Tracheal epithelial cell (primary cell): ENCODE results near the gene KRT7. TPM values are rescaled to one million over a fixed set of nuclear protein-coding genes. Genes with fewer than 3 reads are reported as not detected.

Source experiments
- total RNA-seq: library from RNA; depleted of rRNA; stranded (reverse); fragments of >200 nt; gene quantifications from 2 replicates; pipeline ENCODE4 v1.2.1, GENCODE V29; 2014

Gene KRT7
- total RNA-seq, result 775 and 1,618 TPM in 2 replicates

DNA sequence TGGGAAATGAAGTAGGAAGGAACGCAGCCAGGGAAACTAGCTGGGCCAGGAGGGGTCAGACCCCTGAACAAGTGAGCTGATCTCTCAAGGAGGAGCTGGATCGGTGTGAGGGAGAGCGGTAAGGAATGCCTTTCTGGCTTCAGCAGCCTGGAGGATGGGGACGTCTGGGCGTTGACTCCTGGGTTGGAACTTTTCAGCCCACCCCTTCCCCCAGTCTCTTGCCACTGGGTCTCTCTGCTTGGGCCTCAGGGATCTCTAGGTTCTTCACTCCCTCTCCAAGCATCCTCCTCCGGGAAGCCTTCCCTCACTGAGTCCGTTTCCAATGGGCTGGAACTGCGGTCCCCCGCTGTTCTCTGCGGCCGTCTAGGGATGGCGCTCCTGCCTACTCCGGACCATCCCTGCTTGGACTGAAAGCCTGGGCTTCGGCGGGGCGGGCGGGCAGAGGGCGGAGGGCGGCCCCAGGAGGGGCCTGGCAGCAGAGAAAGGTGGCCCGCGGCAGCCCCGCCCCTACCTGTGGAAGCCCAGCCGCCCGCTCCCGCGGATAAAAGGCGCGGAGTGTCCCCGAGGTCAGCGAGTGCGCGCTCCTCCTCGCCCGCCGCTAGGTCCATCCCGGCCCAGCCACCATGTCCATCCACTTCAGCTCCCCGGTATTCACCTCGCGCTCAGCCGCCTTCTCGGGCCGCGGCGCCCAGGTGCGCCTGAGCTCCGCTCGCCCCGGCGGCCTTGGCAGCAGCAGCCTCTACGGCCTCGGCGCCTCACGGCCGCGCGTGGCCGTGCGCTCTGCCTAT, at the start of gene KRT7:
TSS of gene KRT7 (plus strand) at position 570 of the 788 bp plus-strand sequence. CDS start at position 624, 54 bp downstream.

DNA sequence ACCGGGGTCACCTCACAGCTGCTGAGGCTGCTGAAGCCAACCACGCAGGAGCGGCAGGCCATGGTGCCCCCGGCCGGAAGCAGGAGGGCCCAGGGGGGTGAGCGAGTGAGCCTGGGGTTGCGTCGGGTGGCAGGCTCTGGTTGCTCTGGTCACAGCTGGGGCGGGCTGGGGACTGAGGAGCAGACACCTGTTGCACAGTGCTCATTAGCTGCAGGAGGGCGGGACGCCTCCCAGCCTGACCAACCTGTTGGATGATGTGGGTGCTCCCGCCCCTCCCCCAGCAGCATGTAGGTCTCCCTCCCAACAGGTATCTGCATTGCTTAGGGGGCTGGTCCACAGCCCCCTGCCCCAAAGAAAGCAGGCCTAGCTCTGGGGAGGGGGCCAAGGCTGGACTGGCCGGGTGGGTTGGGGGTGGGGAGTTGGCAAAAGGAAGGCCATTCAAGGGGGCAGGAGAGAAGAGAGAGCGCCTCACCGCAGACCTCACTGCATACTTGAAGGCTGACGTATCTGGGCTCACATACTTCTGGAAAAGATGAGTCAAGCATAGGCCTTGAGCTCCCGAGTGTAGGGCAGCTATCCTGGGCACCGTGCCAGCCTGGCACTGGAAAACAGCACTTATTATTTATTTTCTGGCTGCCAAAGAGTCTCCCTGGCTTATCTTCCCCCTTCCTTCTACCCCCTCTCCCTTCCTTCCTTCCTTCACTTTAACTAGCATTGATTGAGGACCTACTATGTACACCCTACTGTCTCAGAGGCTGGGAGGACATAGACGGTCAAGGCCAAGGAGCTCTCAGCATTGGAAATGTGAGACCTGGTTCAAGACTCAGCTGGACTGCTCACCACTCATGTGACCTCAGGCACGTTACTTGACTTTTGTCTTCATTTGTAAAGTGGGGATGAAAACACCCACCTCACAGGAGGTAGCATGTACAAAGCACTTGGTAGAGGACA, 40.9 kb upstream of the KRT7 start, which contains the start of gene KRT80:
TSS of gene KRT80 (minus strand) at position 174 of the 951 bp plus-strand sequence. CDS start at position 62, 112 bp downstream.

DNA sequence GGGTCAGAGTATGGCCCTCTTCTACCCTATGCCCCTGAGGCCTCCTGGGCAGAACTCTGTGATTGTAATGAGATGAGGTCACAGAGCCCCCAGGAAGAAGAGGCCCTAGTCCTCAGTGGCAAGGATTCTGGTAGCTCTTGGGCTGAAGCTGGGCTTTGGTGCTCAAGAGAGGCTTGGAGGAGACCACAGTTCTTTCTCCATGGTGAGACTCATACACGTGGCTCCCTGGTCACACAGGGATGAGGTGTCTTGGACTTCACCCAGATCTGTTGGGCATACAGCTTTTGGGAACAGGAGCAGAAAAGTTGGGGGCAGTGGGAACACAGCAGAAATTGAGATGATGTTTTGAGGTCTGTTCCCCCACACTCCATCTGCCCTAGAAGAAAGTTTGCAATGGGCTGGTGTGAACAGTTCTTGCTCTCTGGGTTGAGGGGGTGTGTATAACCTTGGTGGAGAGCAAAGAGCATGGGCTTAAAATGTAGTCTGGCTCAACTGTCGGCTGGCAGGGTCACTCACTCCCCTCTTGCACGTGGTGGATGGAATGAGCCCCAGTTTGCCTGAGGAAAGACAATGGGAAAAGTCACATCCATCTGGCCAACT, 41.6 kb downstream of the KRT7 start, which contains the start of gene KRT86:
TSS of gene KRT86 (plus strand) at position 125 of the 600 bp plus-strand sequence. CDS start 27,272 bp downstream, outside the sequence.

DNA sequence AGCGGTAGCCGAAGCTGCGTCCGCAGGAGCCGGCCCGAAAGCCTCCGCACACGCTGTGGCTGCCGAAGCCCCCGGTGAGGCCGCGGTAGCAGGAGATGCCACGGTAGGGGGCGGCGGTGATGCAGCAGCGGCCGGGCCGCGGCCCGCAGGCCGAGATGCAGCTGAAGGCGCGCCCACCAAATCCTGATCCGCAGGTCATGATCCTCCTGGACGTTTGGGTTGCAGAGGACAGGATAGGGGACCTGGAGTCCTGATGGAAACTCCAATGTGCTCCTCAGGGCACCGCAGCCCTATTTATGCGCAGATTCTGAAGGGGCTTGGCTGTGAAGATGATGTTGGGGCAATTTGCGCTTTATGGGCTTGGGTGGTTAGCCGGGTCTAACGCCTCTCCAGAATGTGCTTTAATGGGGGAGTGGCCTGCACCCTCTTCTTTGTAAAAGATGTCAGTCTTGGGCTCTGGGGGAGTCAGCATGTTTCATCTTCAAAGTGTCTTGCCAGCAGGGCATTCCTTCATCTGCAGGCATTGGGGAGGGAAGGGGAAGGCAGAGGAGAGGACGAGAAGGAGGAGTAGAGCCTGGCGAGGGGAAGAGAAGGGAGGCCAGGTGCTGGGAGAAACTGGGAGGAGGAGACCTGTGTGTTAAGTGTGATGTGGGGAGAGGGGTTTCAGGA, 58.4 kb downstream of the KRT7 start, which contains the start of gene KRT81:
TSS of gene KRT81 (minus strand) at position 268 of the 669 bp plus-strand sequence. CDS start at position 199, 69 bp downstream.

Other genes with a start within 250 kb of the KRT7 start
- gene TAMALIN, start 226.3 kb upstream of the KRT7 start, total RNA-seq, result 0.48 TPM in 1 of 2 replicates, not detected in the other
- 0.72 and 2.8 TPM in 2 replicates for gene NR4A1, start 181.8 kb upstream of the KRT7 start, total RNA-seq
- gene ATG101, start 163.3 kb upstream of the KRT7 start, total RNA-seq, result 76.1 and 124 TPM in 2 replicates
- gene SMIM41, start 153.5 kb upstream of the KRT7 start, total RNA-seq, result not detected in 2 replicates
- gene KRT80, start 41.2 kb upstream of the KRT7 start, total RNA-seq, result 8.3 and 11.8 TPM in 2 replicates
- gene KRT86, start 41.4 kb downstream of the KRT7 start, total RNA-seq, result 0.21 and 0.72 TPM in 2 replicates
- 10.8 TPM in 1 of 2 replicates, not detected in the other for gene KRT81, start 58.3 kb downstream of the KRT7 start, total RNA-seq
- under 0.01 and 0.21 TPM in 2 replicates for gene KRT83, start 88.2 kb downstream of the KRT7 start, total RNA-seq
- gene KRT85, start 134.2 kb downstream of the KRT7 start, total RNA-seq, result not detected in 2 replicates
- gene KRT84, start 152.4 kb downstream of the KRT7 start, total RNA-seq, result 0.21 TPM in 1 of 2 replicates, not detected in the other
- gene KRT82, start 173.1 kb downstream of the KRT7 start, total RNA-seq, result not detected in 2 replicates
- 1.1 and 87.0 TPM in 2 replicates for gene KRT75, start 201.1 kb downstream of the KRT7 start, total RNA-seq
- gene KRT6B, start 218.9 kb downstream of the KRT7 start, total RNA-seq, result 310 and 1,936 TPM in 2 replicates
- gene KRT6C, start 240.6 kb downstream of the KRT7 start, total RNA-seq, result 22.0 and 155 TPM in 2 replicates